Measurements from ENCODE around the gene FGFBP1. TPM values are rescaled to one million over a fixed set of nuclear protein-coding genes. Genes with fewer than 3 reads are reported as not detected.

The FGFBP1 gene
- total RNA-seq, 1 donor from 2014 or later = not detected

GRCh38 chr4:15963576-15963975, 25.0 kb upstream of the FGFBP1 start:
- DNase-seq (ENCODE audit: low spot score in 2 of 2) = no peak
- no peak overlapping the region for H3K4me3 ChIP-seq
- intact Hi-C loops (cut with DNase I) = no loop called here
- TF ChIP-seq CTCF (IDR thresholded peaks at IDR 0.05) = no peak
- H3K9me3 ChIP-seq = no peaks in the 10 kb centered on the region
- H3K4me1 ChIP-seq = no peaks in the 10 kb centered on the region
- no peak overlapping the region for H3K27ac ChIP-seq
- H3K36me3 ChIP-seq = no peaks in the 10 kb centered on the region
- no peaks in the 10 kb centered on the region for H3K27me3 ChIP-seq

DNA sequence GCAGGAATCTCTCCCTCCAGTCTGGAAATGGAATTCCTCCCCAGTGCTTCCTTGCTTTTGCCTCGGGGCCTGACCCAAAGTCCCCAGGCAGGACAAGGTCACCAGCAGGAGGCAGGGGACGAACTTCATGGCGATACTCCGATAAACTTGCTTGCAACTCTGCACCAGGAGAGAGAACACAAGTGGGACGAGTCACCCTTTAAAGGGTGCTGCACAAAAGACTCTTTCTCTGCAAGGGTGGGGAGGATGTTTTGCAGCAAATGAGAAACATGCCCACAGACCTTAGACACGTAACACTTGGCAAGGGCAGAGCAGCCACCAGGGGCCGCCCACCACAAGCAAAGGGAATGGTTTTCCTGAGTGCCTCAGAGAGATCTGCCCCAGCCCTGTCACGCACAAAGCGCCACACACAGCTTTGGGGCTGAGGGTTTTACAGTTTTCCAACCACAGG, 24.5 kb upstream of the FGFBP1 start, which contains the start of gene FGFBP2:
FGFBP2 (minus strand) TSS at position 175 of the 451 bp plus-strand sequence; CDS start at position 129, 46 bp downstream.
- Histone ChIP-seq H3K36me3 (no peaks in the 10 kb centered on the region), H3K9me3 (no peaks in the 10 kb centered on the region), H3K27me3 (no peaks in the 10 kb centered on the region), H3K4me3 (no peak within 1 kb of the TSS), H3K4me1 (no peaks in the 10 kb centered on the region), H3K27ac (no peak within 1 kb of the TSS)
- no peak for DNase-seq (ENCODE audit: low spot score in 2 of 2)
- peak in 2 of 3 experiments; percentile 14 to 32 for TF ChIP-seq CTCF (IDR thresholded peaks at IDR 0.05)
- intact Hi-C loops (cut with DNase I) = no loop called here

DNA sequence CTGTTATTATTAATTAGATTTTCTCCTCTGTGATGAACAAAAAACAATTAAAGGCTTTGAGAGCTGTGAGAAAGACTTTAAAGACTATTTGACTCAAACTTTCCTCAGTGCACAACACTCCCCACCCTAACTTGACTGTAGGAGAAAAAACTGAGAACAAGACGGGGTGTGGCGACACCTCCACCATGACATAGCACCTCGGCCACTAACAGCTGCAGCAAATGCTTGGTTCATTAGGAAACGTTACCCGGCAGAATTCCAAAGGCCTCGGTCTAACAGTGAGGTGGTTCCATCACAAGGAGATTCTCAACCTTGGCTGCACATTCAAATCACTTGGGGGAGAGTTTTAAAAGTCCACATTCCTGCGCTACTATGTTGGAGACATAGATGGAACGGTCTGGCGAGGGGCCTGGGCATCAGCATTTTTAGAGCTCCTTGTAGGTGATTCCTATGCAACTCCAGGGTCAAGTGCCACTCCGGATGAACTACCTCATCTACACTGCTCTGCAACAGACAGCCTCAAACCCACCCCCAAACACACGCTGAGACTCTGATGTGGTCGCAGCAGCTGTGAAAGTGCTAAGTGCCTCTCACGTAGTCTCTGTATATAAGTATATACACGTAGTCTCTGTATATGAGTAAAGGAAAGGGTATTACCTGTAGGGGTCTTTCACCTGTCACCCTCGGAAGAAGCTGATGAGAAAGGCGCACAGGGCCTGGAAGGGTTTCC, 23.4 kb upstream of the FGFBP1 start:
- Histone ChIP-seq H3K4me3 (no peak overlapping the region), H3K4me1 (no peaks in the 10 kb centered on the region), H3K27ac (no peak overlapping the region), H3K9me3 (no peaks in the 10 kb centered on the region), H3K27me3 (no peaks in the 10 kb centered on the region), H3K36me3 (no peaks in the 10 kb centered on the region)
- no peak for TF ChIP-seq CTCF (IDR thresholded peaks at IDR 0.05)
- intact Hi-C loops (cut with DNase I) = no loop called here
- DNase-seq (ENCODE audit: low spot score in 2 of 2) = no peak

DNA sequence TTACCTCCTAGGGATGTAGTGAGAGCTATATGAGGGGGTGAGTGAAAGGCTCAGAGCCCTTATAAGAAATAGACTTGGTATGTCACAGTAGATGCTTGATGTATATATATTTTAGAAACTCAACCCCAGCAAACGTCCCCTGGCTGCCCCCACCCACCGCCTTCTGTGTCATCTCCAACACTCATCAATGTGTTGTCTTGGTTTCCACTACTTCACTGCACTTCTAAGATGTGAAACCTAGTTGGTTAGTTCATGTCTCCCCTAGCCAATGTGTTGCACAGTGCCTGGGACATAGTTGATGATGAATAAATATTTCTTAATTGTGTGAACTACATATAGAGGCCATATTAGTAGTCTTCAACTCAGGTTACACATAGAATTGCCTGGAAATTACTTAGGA, 20.0 kb upstream of the FGFBP1 start:
- H3K36me3 ChIP-seq = no peaks in the 10 kb centered on the region
- H3K27me3 ChIP-seq = no peaks in the 10 kb centered on the region
- H3K9me3 ChIP-seq = no peaks in the 10 kb centered on the region
- DNase-seq (ENCODE audit: low spot score in 2 of 2) = no peak
- H3K27ac ChIP-seq = no peak overlapping the region
- H3K4me1 ChIP-seq = no peaks in the 10 kb centered on the region
- intact Hi-C loops (cut with DNase I) = loop anchor here (5.0 kb wide), 1 partner anchor 231 kb away; no protein-coding TSS in a partner anchor
- no peak for TF ChIP-seq CTCF (IDR thresholded peaks at IDR 0.05)
- H3K4me3 ChIP-seq = no peak overlapping the region

DNA sequence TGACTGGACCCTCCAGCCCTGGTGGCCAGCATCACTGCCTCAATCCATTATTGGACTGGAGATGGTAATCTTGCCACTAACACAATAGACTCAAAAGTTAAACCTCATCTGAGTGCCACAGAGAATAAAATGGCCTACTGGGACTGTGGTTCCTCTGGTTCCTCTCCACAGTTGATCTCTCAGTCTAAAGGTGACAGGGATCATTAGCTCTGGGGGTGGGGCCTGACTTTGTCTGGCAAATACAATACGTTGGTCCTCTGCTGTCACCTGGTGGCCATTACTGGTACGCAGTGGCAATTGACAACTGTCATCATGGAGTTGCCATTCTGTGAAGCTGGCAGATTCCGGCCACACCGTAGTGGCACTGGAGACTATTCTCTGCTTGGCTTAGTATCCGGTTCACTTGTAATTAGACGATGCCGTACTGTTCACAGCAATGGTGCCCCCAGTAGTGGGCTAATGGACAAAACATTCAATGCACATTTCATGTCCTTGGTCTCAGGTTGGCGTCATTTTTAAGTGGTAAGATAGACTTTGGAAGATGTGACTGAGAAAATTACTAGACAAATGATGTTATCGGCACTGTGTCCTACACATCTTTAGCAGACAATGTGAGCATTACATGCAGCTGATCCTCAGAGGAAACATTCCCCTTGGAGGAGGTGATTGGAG, 17.8 kb upstream of the FGFBP1 start:
- peak; percentile 36 to 86 for DNase-seq (ENCODE audit: low spot score in 2 of 2)
- H3K27ac ChIP-seq = no peak overlapping the region
- no peaks in the 10 kb centered on the region for H3K36me3 ChIP-seq
- peak; percentile 73 to 87 (median 86) for TF ChIP-seq CTCF (IDR thresholded peaks at IDR 0.05)
- no peak overlapping the region for H3K4me3 ChIP-seq
- no peaks in the 10 kb centered on the region for H3K9me3 ChIP-seq
- no peaks in the 10 kb centered on the region for H3K4me1 ChIP-seq
- no peaks in the 10 kb centered on the region for H3K27me3 ChIP-seq
- intact Hi-C loops (cut with DNase I) = loop anchor here (1.0 to 5.0 kb wide), 4 partner anchors 74 to 478 kb away; no protein-coding TSS in a partner anchor

Data from ascending aorta (tissue), 2 donors.